T follicular helper cell (primary cell): ENCODE results near the gene CLEC4F.

Experiments
- DNase-seq: peaks from one replicate; pipeline ENCODE4 v3.0.0-alpha.2; 2020; ENCODE audit warnings: low read depth

The CLEC4F gene

DNA sequence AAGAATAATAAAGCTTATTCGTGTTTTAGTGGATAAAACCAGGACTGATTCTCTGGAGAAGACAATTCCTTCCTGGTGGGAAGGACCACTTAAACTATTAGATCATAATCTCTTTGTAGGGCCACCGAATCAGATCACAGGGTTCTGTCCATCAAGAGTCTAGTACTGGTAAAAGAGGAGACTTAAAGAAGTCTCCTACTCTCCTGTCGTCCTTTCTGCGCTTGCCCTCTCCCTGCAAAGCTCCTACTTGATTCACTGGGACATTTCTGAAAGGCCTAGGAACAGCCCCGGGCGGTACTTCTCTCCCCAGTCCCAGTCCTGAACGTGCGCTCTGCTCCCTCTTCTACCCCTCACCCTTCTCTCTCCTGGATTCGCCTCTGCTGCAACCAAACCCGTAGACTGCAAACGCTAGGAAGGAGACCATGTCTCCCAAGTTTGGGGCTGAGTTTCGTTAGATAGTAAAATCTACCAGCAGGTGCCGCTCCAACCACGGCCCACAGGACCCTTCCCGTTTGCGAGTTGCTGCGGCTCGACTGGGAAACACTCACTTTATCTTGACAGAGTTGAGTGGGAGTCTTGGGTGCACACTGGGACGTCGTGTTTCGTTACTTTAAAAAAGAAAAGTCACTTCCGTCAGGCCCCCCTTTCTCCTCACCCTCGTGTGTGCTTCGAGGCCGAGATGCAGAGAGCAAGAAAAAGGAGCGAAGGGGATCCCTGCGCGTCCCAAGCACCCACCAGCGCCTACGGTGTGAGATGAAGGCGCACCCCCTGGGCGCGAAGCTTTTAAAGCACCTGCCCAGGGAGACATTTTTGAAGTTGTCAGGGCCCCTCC, 30.9 kb downstream of the CLEC4F start:
- DNase-seq = peak; percentile 32

DNA sequence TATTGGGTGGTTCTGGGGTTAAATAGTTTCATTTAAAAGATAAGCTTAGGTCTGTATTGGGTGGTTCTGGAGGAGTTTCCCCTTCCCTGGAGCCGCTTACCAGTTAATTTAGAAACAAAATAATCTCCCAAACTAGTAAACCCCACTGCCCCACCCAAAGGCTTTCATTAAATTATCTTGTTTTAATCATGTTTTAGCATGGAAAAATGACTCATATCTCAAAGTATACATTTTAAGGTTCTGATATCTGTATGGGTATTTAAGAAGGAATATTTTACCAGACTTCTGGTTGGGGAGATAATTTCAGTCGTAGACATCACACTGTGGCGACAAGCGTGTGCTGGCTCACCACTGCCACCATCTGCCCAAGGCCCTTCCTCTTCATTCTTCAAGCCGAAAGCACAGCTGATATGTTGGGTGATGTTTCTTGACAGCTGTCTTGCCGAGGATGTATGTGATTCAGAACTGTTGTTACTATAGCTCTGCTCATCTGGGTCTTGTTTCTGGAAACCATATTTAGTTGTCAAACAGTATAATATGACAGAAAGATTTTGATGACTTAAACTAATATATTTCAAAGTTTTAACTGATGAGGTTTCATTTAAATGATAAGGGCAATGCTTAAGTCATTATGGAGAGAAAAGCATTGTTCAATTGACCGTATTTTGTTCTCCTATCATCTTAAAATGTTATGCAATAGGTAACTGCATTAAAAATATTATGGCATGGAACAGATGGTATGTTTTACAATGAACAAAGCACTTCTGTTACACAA, 35.1 kb downstream of the CLEC4F start:
- no peak for DNase-seq

DNA sequence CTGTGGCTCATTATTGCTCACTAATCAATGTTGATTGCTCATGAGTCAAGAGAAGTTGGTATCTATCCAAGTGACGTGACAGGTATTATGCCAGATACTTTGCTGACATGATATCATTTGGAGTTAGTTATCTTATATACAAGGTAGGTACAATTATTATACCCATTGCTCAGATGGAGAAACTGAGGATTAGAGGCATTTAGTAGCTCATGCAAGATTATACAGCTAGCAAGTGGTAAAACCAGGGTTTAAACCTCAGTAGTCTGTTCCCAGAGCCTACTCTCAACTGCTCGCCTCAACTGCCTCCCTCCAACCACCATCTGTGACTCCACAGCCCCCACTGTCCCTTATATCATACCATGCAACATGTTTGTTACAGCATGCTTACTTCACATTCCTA, 36.1 kb downstream of the CLEC4F start:
- no peak for DNase-seq

- no peak for DNase-seq
These were observed 40.4 kb downstream of the CLEC4F start for GRCh38 chr2:70779911-70780545.

GRCh38 chr2:70779491-70779890, 40.9 kb downstream of the CLEC4F start:
- no peak for DNase-seq

- DNase-seq = no peak
These were observed 41.7 kb downstream of the CLEC4F start for GRCh38 chr2:70778676-70779075.

- DNase-seq = no peak
These were observed 42.9 kb downstream of the CLEC4F start for GRCh38 chr2:70777450-70777849.

- no peak for DNase-seq
These were observed 44.1 kb downstream of the CLEC4F start for GRCh38 chr2:70776266-70776665.

DNA sequence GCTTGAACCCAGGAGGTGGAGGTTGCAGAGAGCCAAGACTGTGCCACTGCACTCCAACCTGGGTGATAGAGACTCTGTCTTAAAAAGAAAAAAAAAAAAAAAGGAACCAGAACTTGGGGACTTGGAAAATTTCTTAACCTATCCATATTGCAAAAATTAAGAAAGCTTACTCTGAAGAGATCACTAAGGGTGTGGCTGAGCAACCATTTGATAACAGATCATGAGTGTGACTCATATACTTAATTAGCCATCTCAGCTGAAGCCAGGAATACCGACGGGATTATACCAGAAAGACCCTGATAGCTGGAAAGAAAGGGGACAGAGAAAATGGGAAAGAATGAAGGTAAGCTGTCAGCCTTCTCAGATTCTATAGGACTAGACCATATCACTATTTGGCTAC, 45.3 kb downstream of the CLEC4F start:
- no peak for DNase-seq

DNA sequence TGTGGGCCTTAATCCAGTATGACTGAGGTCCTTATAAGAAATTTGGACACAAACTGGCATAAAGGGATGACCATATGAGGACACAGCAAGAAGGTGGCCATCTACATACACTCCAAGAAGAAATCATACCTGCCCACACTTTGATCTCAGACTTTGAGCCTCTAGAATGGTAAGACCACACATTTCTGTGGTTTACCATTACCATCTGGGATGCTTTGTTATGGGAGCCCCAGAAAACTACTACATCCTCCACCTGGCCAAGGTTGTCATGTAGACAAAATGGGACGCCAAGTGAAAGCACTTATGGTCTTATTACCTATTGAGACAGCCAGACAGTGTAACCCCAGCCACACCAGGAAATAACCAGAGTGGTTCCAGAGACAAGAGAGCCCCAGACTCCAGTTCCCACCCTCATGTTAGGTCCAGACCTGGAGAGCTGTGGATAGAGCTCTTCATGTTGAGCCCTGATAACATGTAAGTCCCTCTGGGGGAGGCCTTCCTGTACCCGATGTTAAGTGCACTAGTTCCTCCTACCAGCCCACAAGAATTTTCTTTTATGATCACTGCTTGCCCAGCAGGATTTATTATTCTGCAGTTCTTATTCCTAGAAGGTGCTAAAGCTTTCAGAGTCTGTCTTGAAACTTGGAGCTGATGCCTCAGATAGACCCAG, 47.8 kb downstream of the CLEC4F start:
- DNase-seq = no peak

- no peak for DNase-seq
These were observed 49.0 kb downstream of the CLEC4F start for GRCh38 chr2:70771446-70771845.

GRCh38 chr2:70769450-70769849, 50.9 kb downstream of the CLEC4F start:
- no peak for DNase-seq

- DNase-seq = no peak
These were observed 51.8 kb downstream of the CLEC4F start for GRCh38 chr2:70768590-70769085.

DNA sequence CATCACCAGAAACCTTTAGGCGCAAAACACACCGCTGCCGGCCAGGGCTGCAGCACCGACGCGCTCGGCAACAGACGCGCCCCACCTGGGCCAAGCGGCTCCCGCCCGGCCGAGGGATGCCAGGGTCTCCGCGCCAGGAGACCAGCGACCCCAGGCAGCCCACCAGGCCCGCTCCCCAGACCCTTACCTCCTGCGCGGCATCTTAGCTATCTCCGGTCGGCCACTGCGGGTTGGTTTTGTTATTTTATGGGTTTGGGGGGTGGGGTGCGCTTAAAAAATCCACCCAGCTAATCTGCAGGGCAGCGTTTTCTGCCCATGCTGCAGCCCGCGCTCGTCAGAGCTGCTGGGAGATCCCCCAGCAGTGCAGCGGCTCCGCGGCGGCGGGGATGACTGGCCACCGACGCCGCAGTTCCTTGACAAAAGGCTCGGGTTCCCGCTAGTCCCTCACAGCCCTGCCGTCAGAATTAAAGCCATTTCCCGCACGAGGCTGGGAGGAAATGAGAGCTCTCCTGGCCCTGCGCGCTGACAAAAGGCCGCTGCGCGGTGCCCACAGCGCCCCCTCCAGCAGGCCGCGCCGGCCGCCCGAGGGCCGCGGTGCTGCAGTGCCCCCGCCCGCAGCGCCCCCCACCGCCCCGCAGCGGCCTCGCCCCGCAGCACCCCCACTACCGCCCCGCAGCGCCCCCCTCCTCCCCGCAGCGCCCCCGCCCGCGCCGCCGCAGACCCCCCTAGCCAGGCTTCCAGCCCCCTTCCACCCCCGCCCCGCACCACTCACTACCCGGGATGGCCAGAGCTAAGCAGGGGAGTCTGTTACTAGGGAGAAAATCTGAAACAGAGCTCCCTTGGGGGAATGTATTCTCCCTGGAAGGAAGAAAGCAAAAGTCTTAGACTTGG, 52.5 kb downstream of the CLEC4F start, which contains the start of gene ADD2:
Gene ADD2, minus strand, starts transcription at position 502 of the 891 bp plus-strand sequence. CDS start 61,792 bp downstream, outside the sequence.
- DNase-seq = no peak

DNA sequence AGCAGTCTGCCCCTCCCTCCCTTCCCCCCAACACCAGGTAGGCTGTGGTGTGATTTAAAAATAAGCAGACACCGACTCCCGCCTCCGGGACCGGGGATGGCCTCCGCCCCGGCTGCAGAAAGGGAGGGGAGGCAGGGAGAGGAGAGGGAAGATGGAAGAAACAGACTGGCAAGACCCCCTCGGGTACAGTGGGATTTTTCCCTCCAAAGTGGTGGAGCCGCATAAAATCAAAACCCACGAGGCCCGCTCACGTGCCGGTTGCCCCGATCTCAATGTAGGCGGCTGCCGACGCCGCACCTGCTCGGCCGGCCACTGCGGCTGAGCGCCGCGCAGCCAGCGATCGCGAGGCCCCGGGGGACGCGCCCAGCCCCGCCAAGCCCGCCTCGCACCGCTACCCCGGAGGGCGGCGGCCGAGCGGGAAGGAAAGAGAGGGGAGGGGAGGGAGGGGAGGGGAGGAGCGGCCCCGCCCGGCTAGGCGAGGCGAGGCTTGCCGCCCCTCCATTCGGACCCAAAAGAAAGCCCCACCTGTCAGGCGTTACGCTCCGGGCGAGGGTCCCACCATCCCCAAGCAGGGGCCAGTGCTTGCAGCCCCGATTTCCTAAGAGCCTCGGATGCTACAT, 53.2 kb downstream of the CLEC4F start:
- no peak for DNase-seq

DNA sequence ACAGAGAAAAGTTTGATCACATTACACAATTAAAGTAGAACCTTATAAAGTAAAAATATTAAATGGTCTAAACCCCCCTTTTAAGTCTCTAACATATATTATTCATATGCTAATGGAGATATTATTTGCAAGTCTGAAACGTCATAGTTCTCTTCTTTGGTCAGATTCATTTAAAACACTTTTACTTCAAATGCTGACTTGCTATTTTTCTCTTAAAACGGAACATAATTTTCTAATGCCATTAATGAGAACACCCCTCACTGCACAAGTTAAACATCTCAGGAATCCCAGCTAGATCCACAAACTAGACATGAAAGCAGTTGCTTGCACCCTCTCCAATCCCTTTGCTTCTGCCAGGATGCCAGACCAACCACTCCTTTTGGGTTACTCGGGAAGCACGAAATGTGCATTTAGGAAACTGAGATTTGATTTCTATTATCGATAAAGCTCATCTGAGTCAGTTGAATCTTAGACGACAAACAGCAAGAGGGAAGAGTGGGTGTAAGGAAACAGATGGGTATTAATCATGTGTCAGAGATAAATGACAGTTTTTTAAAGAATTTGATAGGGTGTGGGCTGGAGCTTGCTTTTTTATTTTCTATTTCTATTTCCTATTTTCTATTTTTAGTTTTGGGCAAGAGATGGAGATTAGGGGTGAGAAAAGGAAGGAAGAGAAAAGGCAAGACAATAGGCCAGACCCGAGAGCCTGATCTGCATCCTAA, 53.9 kb downstream of the CLEC4F start:
- DNase-seq = no peak

GRCh38 chr2:70765507-70765906, 54.9 kb downstream of the CLEC4F start:
- DNase-seq = no peak

DNA sequence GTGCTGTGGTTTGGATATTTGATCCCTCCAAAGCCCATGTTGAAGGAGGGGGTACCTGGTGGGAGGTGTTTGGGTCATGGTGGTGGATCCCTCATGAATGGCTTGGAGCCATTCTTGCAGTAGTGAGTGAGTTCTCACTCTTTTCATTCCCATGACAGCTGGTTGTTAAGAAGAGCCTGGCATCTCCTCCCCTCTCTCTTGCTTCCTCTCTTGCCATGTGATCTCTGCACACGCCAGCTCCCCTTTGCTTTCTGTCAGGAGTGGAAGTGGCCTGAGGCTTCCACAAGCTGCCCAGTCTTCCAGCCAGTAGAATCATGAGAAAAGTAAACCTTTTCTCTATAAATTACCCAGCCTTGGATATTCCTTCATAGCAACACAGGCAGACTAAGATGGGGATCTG, 61.0 kb downstream of the CLEC4F start:
- DNase-seq = no peak
